SK-N-SH (cell line): ENCODE measurements around the gene CCDC141. TPM values are rescaled to one million over a fixed set of nuclear protein-coding genes. Genes with fewer than 3 reads are reported as not detected.

Experiments used
- CTCF ChIA-PET: fragments of 300-600, 350-600 bp; formaldehyde crosslinking; extraction: SDS; loops from one replicate; lab custom pipeline; 2021; lab: Yijun Ruan, JAX
- POLR2A ChIA-PET: fragments of 350-600 bp; sonication (Branson Sonifier 250); formaldehyde crosslinking; extraction: SDS; loops from one replicate; lab custom pipeline; 2020; ENCODE audit warnings: antibody characterized with exemption, inconsistent platforms; lab: Yijun Ruan, JAX
- DNase-seq: peaks from one replicate; pipeline ENCODE4 v3.0.0; 2012
- H2AFZ ChIP-seq: fragments of 200-600 bp; sonication (generic); 2 replicates; pipeline ENCODE4 v1.8.1; 2016; ENCODE audit warnings: antibody characterized with exemption, mild to moderate bottlenecking, low read depth
- H3F3A ChIP-seq: fragments of 200-600 bp; sonication (generic); replicated peaks from 2 replicates; pipeline ENCODE3; 2016; ENCODE audit warnings: antibody characterized with exemption, mild to moderate bottlenecking; ENCODE audit not compliant: insufficient read depth
- H3K27ac ChIP-seq, 2 experiments: fragments of 200-500 bp in 1 of 2; fragments of 200-600 bp in 1 of 2; sonication (Bioruptor generic) in 1 of 2; sonication (generic), shearing (Covaris generic) in 1 of 2; 2 replicates each; pipeline versions ENCODE4 v1.5.1 to v1.6.1; 2014 to 2016; ENCODE audit warnings: low read depth in 2 of 2, inconsistent platforms in 1 of 2, low read length in 1 of 2, mild to moderate bottlenecking in 1 of 2, mixed read lengths in 1 of 2
- H3K27me3 ChIP-seq: fragments of 200-600 bp; sonication (generic), shearing (Covaris generic); 2 replicates; pipeline ENCODE4 v1.6.1; 2016; ENCODE audit warnings: mixed run types; ENCODE audit not compliant: insufficient read depth
- H3K36me3 ChIP-seq, 2 experiments: fragments of 200-500 bp in 1 of 2; fragments of 200-600 bp in 1 of 2; sonication (Bioruptor generic) in 1 of 2; sonication (generic) in 1 of 2; replicated peaks in 1 of 2; 2 replicates each; pipeline versions ENCODE3 to v1.5.1; 2014 to 2016; ENCODE audit warnings: low read length in 1 of 2, mild to moderate bottlenecking in 1 of 2; ENCODE audit not compliant: insufficient read depth in 2 of 2, control insufficient read depth in 1 of 2
- H3K4me1 ChIP-seq, 2 experiments: fragments of 200-500 bp in 1 of 2; fragments of 200-600 bp in 1 of 2; sonication (Bioruptor generic) in 1 of 2; sonication (generic), shearing (Covaris generic) in 1 of 2; 2 replicates each; pipeline versions ENCODE4 v1.5.1 to v1.6.1; 2014 to 2016; ENCODE audit warnings: low read depth in 1 of 2, low read length in 1 of 2, mixed run types in 1 of 2; ENCODE audit not compliant: insufficient read depth in 2 of 2, control insufficient read depth in 1 of 2
- H3K4me2 ChIP-seq: fragments of 200-600 bp; sonication (generic), shearing (Covaris generic); 2 replicates; pipeline ENCODE4 v1.6.1; 2017; ENCODE audit warnings: mixed run types
- H3K4me3 ChIP-seq, 2 experiments: fragments of 200-500 bp in 1 of 2; fragments of 200-600 bp in 1 of 2; sonication (Bioruptor generic) in 1 of 2; sonication (generic), shearing (Covaris generic) in 1 of 2; 2 replicates each; pipeline versions ENCODE4 v1.5.1 to v1.8.1; 2014 to 2016; ENCODE audit warnings: low read depth in 2 of 2, inconsistent platforms in 1 of 2, low read length in 1 of 2, mild to moderate bottlenecking in 1 of 2, mixed read lengths in 1 of 2, moderate library complexity in 1 of 2
- H3K79me2 ChIP-seq: fragments of 200-600 bp; sonication (generic); 2 replicates; pipeline ENCODE4 v1.8.1; 2017; ENCODE audit warnings: mild to moderate bottlenecking; ENCODE audit not compliant: insufficient read depth
- H3K9ac ChIP-seq: fragments of 200-600 bp; sonication (generic); 2 replicates; pipeline ENCODE4 v1.6.1; 2017; ENCODE audit warnings: mixed run types
- H3K9me2 ChIP-seq: fragments of 200-600 bp; sonication (generic); 2 replicates; pipeline ENCODE4 v1.6.1; 2017; ENCODE audit warnings: mixed run types
- H3K9me3 ChIP-seq: fragments of 200-600 bp; sonication (generic); 2 replicates; pipeline ENCODE4 v1.6.1; 2017; ENCODE audit warnings: mixed run types, mild to moderate bottlenecking, moderate library complexity
- H4K20me1 ChIP-seq: fragments of 200-600 bp; sonication (generic); 2 replicates; pipeline ENCODE4 v1.6.1; 2017; ENCODE audit warnings: mild to moderate bottlenecking, mixed run types; ENCODE audit not compliant: insufficient read depth
- CHD2 ChIP-seq: fragments of 150-350 bp; IDR thresholded peaks from 2 replicates; pipeline ENCODE4 v1.6.1; 2018; ENCODE audit warnings: low read length; ENCODE audit not compliant: partially characterized antibody
- ELF1 ChIP-seq: IDR thresholded peaks from 2 replicates; pipeline ENCODE4 v1.4.0; 2012
- EZH2phosphoT487 ChIP-seq: fragments of 200-600 bp; sonication (generic); IDR thresholded peaks from 2 replicates; pipeline ENCODE4 v1.6.1; 2017; ENCODE audit warnings: low read depth, mixed run types, mild to moderate bottlenecking, antibody characterized with exemption, moderate library complexity, borderline replicate concordance
- FOSL2 ChIP-seq: IDR thresholded peaks from 2 replicates; pipeline ENCODE4 v1.4.0; 2012; ENCODE audit warnings: low read depth, mild to moderate bottlenecking, moderate library complexity, borderline replicate concordance
- FOXJ3 ChIP-seq: sonication (generic); formaldehyde crosslinking; IDR thresholded peaks from 2 replicates; pipeline ENCODE4 v1.5.1; 2020; ENCODE audit warnings: mild to moderate bottlenecking, missing genetic modification reagents
- GABPA ChIP-seq: IDR thresholded peaks from 2 replicates; pipeline ENCODE4 v1.4.0; 2012; ENCODE audit warnings: low read depth, mild to moderate bottlenecking
- GATA2 ChIP-seq: sonication (generic); formaldehyde crosslinking; IDR thresholded peaks from 2 replicates; pipeline ENCODE4 v1.5.0; 2020; ENCODE audit warnings: mild to moderate bottlenecking, missing genetic modification reagents
- MEF2A ChIP-seq: IDR thresholded peaks from 2 replicates; pipeline ENCODE4 v1.4.0; 2012; ENCODE audit warnings: low read depth, borderline replicate concordance
- RAD21 ChIP-seq: IDR thresholded peaks from 2 replicates; pipeline ENCODE4 v1.6.1; 2012; ENCODE audit warnings: mild to moderate bottlenecking, low read length
- RCOR1 ChIP-seq: fragments of 150-350 bp; IDR thresholded peaks from 2 replicates; pipeline ENCODE4 v1.6.1; 2017; ENCODE audit warnings: antibody characterized with exemption, low read length
- RFX5 ChIP-seq: IDR thresholded peaks from 2 replicates; pipeline ENCODE4 v1.6.1; 2012; ENCODE audit warnings: mild to moderate bottlenecking, improper control_type of control experiment, low read length
- RXRA ChIP-seq: IDR thresholded peaks from 2 replicates; pipeline ENCODE4 v1.4.0; 2012; ENCODE audit warnings: low read depth, mild to moderate bottlenecking, borderline replicate concordance
- SIN3A ChIP-seq: IDR thresholded peaks from 2 replicates; pipeline ENCODE4 v1.6.1; 2012; ENCODE audit warnings: low read depth, mild to moderate bottlenecking, low read length, moderate library complexity, borderline replicate concordance
- SMC3 ChIP-seq: IDR thresholded peaks from 2 replicates; pipeline ENCODE4 v1.6.1; 2012; ENCODE audit warnings: low read depth, low read length, improper control_type of control experiment
- YY1 ChIP-seq: IDR thresholded peaks from 2 replicates; pipeline ENCODE4 v1.4.0; 2012; ENCODE audit warnings: low read depth, mild to moderate bottlenecking
- WGBS: methylation state at CpG from one replicate; pipeline ENCODE4 v1.1.6; 2017; ENCODE audit warnings: low lambda C conversion rate; 5-methylcytosine and 5-hydroxymethylcytosine counted together
- polyA plus RNA-seq, 3 experiments: library from polyadenylated mRNA; depleted of rRNA; stranded (reverse); fragments of >200 nt; gene quantifications; 2 replicates each; pipeline ENCODE4 v1.2.3, GENCODE V29; 2012
- TF ChIP-seq, protein P1 (sequence below): IDR thresholded peaks from 2 replicates; pipeline ENCODE4; 2012
- TF ChIP-seq, protein P2 (sequence below): IDR thresholded peaks from 2 replicates; pipeline ENCODE4 v1.4.0; 2012; ENCODE audit warnings: low read depth
- TF ChIP-seq, protein P3 (sequence below): IDR thresholded peaks from 2 replicates; pipeline ENCODE4 v1.4.0; 2012; ENCODE audit warnings: low read depth, borderline replicate concordance

CCDC141 gene
- polyA plus RNA-seq, 1 of the 3 experiments (the other 2 are of a cell fraction), result 0.02 TPM

DNA sequence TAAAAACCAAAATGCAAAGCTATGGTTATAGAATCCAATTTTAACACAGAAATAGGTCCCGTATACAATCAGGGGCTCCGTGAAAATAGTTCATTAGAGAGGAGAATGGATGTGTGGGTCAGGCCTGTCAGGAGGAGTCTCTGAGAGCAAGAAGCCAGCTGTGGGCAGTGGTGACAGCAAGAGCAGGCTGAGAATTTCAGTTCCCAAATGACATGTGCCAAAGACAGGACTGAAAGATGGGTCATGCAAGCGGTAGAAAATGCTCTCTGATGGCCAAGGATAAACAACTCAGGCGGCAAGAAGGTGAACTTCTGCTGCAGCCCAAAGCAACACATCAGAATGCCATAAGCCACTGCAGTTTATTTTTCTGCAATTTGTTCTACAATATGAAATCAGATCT, 100.4 kb downstream of the CCDC141 start:
- H3K9me3 ChIP-seq, result no peaks in the 10 kb centered on the region
- H3K4me3 ChIP-seq, result no peak overlapping the region
- H3F3A ChIP-seq, result no peaks in the 10 kb centered on the region
- no peaks in the 10 kb centered on the region for H3K36me3 ChIP-seq
- H3K4me2 ChIP-seq, result no peak overlapping the region
- 0 out of 2 replicates have a peak overlapping the region, but pooled peaks have one; percentile 5 for H2AFZ ChIP-seq
- H3K27me3 ChIP-seq, result no peaks in the 10 kb centered on the region
- H3K4me1 ChIP-seq, result peaks cover 0 to 5% of the 10 kb centered on the region in 2 experiments; a peak in 2 of 4 replicates
- H3K79me2 ChIP-seq, result no peaks in the 10 kb centered on the region
- no peak overlapping the region for H3K27ac ChIP-seq
- 56% methylated on average over 4 of the region's 4 CpGs for WGBS
- no peaks in the 10 kb centered on the region for H4K20me1 ChIP-seq
- CTCF ChIA-PET, result no interaction called here
- H3K9me2 ChIP-seq, result no peaks in the 10 kb centered on the region
- TF ChIP-seq RXRA, result no peak
- TF ChIP-seq ELF1, result no peak
- TF ChIP-seq, protein P1, sequence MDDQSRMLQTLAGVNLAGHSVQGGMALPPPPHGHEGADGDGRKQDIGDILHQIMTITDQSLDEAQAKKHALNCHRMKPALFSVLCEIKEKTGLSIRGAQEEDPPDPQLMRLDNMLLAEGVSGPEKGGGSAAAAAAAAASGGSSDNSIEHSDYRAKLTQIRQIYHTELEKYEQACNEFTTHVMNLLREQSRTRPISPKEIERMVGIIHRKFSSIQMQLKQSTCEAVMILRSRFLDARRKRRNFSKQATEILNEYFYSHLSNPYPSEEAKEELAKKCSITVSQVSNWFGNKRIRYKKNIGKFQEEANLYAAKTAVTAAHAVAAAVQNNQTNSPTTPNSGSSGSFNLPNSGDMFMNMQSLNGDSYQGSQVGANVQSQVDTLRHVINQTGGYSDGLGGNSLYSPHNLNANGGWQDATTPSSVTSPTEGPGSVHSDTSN, result no peak
- no peak for TF ChIP-seq RCOR1
- no peak for TF ChIP-seq GABPA
- TF ChIP-seq MEF2A, result no peak
- no peak for TF ChIP-seq CHD2
- TF ChIP-seq SIN3A, result no peak
- TF ChIP-seq SMC3, result no peak
- TF ChIP-seq YY1, result no peak
- no peak for TF ChIP-seq RFX5
- no peak for TF ChIP-seq FOXJ3 (CRISPR knock-in tag)
- no peak for TF ChIP-seq RAD21
- TF ChIP-seq, protein P2, sequence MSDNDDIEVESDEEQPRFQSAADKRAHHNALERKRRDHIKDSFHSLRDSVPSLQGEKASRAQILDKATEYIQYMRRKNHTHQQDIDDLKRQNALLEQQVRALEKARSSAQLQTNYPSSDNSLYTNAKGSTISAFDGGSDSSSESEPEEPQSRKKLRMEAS, result no peak
- TF ChIP-seq, protein P3, sequence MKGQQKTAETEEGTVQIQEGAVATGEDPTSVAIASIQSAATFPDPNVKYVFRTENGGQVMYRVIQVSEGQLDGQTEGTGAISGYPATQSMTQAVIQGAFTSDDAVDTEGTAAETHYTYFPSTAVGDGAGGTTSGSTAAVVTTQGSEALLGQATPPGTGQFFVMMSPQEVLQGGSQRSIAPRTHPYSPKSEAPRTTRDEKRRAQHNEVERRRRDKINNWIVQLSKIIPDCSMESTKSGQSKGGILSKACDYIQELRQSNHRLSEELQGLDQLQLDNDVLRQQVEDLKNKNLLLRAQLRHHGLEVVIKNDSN, result no peak
- TF ChIP-seq, all 33 proteins: peak for 0
- POLR2A ChIA-PET, result no interaction called here
- DNase-seq, result no peak
- H3K9ac ChIP-seq, result no peak overlapping the region

DNA sequence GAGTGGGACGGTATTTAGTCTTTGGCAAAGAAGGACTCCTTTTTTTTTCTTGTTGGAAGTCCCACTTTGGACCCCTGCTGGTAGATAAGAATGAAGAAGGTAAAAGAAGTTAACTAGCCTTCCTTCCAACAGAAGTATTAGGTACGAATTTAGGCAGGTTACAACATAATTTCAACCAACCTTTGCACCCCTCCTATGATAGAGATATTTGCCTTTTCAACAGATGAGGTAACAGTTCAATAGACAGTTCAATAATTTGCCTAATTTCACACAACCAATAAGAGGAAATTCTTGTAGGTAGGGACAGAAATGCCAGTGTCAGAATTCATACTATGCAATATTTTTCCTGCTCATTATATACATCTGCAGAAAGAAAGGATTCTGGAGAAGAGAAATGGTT, 100.8 kb downstream of the CCDC141 start:
- POLR2A ChIA-PET, result no interaction called here
- Histone ChIP-seq H3K27ac (no peak overlapping the region), H3K9ac (no peak overlapping the region), H3K79me2 (no peaks in the 10 kb centered on the region), H3K27me3 (no peaks in the 10 kb centered on the region), H3K4me2 (no peak overlapping the region), H2AFZ (0 out of 2 replicates have a peak overlapping the region, but pooled peaks have one; percentile 5), H3K9me2 (no peaks in the 10 kb centered on the region), H3K36me3 (no peaks in the 10 kb centered on the region), H3K9me3 (no peaks in the 10 kb centered on the region), H3F3A (no peaks in the 10 kb centered on the region), H4K20me1 (no peaks in the 10 kb centered on the region), H3K4me3 (no peak overlapping the region), H3K4me1 (peaks cover 0 to 3% of the 10 kb centered on the region in 2 experiments; a peak in 2 of 4 replicates)
- CTCF ChIA-PET, result interaction anchor here (1.9 kb wide), 1 partner anchor 153 kb away, joined by 7 read pairs; no protein-coding TSS in a partner anchor
- TF ChIP-seq CHD2 (no peak), RFX5 (no peak), EZH2phosphoT487 (no peak), GATA2 (CRISPR knock-in tag) (no peak), FOSL2 (no peak)
- 38% methylated on average over 2 of the region's 2 CpGs for WGBS
- DNase-seq, result no peak
